ENCODE results near the gene FUCA1. TPM values are rescaled to one million over a fixed set of nuclear protein-coding genes. Genes with fewer than 3 reads are reported as not detected.

FUCA1 gene
- total and polyA plus RNA-seq, 5 experiments from 2014 or later, result 8.1 to 18.4 (median 13.8) TPM

DNA sequence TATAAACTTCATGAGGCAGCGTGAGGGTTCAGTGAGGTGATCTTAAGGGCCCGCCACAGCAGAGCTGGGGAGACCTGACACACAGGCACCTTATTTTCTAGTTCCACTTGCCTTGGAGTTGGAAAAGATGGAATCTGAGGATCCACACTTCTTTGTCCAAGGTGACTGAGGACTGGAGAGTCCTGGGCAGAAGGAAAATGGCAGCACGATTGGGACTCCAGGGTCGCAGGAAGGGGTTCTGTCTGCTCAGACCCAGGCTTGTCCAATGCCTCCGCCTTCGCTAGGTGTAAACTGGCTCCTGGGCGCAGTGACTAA, 68.9 kb downstream of the FUCA1 start:
- no peak for DNase-seq
- no peaks in the 10 kb centered on the region for H3K9me3 Mint-ChIP-seq
- peak overlapping the region in 4 of 10 donors; percentile 58 to 92 (median 75) for H3K27ac Mint-ChIP-seq
- H3K4me3 Mint-ChIP-seq, result peak overlapping the region; percentile 26 to 97 (median 90)
- no peak for ATAC-seq
- peaks cover 0 to 23% (median 0%) of the 10 kb centered on the region in 3 donors for H3K36me3 Mint-ChIP-seq
- peaks cover 0 to 1% (median 0%) of the 10 kb centered on the region in 5 donors for H3K27me3 Mint-ChIP-seq
- H3K4me1 Mint-ChIP-seq, result peaks cover 3 to 22% (median 15%) of the 10 kb centered on the region in 4 donors
- POLR2A ChIA-PET, result interaction anchor here (3.9 to 8.3 kb wide), 3 partner anchors 9 to 25 kb away, joined by 29 to 64 read pairs (median 42); partner anchors contain the start of genes HMGCL, LYPLA2 and PITHD1

DNA sequence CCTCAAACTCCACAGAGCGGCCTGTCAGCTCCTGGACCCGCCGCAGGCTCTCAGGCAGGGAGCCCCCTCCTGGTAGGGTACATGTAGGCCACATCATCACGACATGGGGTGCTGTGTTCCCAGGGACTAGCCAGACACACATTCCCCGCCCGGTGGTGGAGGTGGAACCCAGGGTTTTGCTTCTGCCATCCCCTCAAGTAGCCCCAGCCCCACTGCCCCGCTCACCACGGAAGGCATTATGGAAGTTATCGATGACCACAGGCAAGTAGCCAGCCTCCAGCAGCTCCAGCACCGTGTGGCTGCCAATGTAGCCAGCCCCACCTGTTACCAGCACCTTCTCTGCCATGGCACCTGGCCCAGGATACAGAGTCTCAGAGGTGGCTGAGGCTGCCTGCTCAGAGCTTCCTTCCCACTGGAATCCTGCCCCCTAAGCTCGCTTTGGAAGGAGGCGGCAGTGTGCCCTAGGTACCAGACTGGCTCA, 69.4 kb downstream of the FUCA1 start:
- H3K4me1 Mint-ChIP-seq, result peaks cover 3 to 22% (median 16%) of the 10 kb centered on the region in 4 donors
- H3K4me3 Mint-ChIP-seq, result peak overlapping the region in 8 of 10 donors; percentile 26 to 97 (median 88)
- H3K36me3 Mint-ChIP-seq, result peaks cover 0 to 19% (median 0%) of the 10 kb centered on the region in 3 donors
- peak overlapping the region in 4 of 10 donors; percentile 20 to 65 (median 52) for H3K27ac Mint-ChIP-seq
- no peaks in the 10 kb centered on the region for H3K9me3 Mint-ChIP-seq
- POLR2A ChIA-PET, result interaction anchor here (0.7 to 8.3 kb wide), 4 partner anchors 8 to 178 kb away, joined by 3 to 64 read pairs (median 36); partner anchors contain the start of genes HMGCL, LYPLA2 and PITHD1
- DNase-seq (no peak), ATAC-seq (no peak)
- H3K27me3 Mint-ChIP-seq, result peaks cover 0 to 1% (median 0%) of the 10 kb centered on the region in 5 donors

DNA sequence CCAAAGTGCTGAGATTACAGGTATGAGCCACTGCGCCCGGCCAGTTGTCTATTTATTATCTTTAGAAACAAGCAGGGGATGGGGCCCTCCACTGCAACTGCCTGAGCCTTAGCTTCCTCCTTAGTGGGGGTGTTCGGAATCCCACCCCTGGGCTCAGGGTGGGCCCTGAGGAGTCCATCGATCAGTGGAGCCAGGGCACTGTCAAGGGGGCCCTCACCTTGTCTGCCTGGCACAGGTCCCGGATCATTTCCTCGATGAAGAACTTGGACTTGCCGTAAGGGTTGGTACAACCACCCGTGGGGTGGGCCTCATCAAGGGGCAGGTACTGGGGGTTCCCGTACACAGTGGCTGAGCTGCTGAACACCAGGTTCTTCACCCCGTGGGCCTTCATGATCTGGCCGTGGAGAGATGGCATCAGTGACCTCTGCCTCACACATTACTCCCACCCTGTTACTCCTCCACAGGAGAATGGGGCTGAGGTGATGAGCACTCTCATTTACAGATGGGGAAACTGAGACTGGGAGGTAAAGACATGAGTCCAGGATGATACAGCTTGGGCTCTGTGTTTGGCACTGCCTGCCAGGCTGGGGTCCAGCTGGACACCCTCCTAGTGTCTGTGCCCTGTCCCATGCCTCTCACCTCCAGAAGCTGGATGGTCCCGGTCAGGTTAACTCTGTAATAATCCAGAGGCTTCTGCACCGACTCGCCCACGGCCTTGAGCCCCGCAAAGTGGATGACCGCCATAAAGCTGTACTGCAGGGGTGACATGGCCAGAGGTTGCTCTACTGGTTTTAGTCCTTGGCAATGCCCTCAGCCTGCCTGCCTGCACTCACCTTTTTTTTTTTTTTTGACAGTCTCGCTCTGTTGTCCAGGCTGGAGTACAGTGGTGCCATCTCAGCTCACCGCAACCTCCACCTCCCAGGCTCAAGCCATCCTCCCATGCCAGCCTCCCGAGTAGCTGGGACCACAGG, 70.3 kb downstream of the FUCA1 start:
- POLR2A ChIA-PET, result interaction anchor here (0.7 to 8.3 kb wide), 3 partner anchors 7 to 179 kb away, joined by 3 to 64 read pairs (median 42); partner anchors contain the start of genes LYPLA2 and PITHD1
- Mint-ChIP-seq H3K9me3 (no peaks in the 10 kb centered on the region), H3K4me3 (no peak overlapping the region), H3K27ac (peak overlapping the region in 3 of 10 donors; percentile 24 to 34 (median 32)), H3K36me3 (peaks cover 0 to 16% (median 0%) of the 10 kb centered on the region in 3 donors), H3K27me3 (peaks cover 0 to 1% (median 0%) of the 10 kb centered on the region in 5 donors), H3K4me1 (peaks cover 3 to 27% (median 20%) of the 10 kb centered on the region in 4 donors)
- ATAC-seq, result no peak
- no peak for DNase-seq

DNA sequence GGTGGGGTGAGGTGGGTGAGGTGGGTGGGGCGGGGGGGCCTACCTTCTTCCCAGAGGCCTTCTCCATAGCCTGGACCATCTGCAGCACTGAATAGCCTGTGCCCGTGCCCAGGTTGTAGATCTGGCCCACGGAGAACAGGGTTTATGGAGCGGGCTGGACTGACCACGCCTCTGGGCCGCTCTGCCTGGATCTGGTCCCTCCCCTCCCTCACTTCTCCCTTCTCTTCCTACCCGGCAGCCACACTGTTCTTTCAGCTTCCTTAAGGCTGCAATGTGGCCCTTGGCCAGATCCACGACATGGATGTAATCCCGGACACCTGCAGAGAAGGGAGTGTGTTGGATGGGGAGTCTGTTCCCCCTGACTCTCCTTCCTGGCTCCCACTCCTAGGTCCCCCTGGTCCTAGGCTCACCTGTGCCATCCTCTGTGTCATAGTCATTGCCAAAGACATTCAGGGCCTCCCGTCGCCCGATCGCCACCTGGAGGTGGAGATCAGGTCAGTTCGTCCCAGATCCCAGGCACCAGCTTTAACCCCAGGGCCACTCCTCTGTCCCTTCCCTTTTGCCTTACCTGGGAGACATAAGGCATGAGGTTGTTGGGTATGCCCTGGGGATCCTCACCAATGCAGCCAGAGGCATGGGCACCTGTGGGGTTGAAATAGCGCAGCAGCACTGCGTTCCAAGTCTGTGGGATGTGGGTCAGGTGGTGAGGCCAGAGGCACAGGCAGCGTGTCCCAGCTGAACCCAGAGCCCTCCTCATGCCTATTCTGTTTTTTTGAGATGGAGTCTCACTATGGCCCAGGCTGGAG, 71.4 kb downstream of the FUCA1 start:
- Mint-ChIP-seq H3K36me3 (peaks cover 0 to 16% (median 0%) of the 10 kb centered on the region in 3 donors), H3K27me3 (peaks cover 0 to 1% (median 0%) of the 10 kb centered on the region in 5 donors), H3K9me3 (no peaks in the 10 kb centered on the region), H3K4me1 (peaks cover 8 to 34% (median 25%) of the 10 kb centered on the region in 4 donors), H3K4me3 (no peak overlapping the region), H3K27ac (peak overlapping the region in 4 of 10 donors; percentile 2 to 90 (median 50))
- DNase-seq (no peak), ATAC-seq (no peak)
- POLR2A ChIA-PET, result interaction anchor here (8.3 kb wide), 1 partner anchor 17 kb away, joined by 42 read pairs; the partner anchor contains the start of gene PITHD1

DNA sequence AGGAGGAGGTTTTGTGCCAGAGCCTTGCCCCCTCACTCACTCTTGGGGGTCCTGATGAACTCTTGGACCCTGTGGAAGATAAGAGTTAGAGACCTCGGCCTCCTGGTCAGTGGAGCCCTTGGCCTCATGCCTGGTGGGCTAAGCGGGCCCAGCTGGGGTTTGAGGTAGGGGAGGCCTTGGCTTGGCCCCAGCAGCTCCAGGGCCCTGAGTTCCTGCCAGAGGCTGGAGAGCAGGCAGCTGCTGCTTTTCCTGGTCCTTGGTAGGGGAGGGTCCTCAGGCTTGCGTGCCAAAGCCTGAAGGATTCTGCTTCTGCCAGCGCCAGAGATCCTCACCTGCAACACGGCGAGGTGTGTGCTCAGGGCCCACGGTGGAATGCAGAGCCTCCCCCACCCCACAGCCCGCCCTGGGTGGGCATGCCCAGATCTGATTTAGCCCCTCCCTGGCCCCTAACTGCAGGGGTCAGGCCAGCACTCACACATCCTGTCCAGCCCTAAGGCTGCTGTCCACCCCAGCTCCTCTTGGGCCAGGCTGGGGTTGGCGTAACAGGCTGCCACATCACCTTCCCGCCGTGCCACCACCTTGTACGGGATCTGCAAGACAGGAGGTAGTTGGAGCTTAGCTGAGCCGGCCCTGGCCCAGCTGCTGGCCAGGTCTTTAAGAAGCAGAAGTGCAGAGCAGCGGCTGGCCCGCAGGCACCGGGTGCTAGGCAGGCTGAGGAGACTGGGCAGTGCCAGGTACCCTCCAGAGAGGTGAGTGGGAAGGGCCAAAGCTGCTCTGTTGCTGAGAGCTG, 72.2 kb downstream of the FUCA1 start:
- POLR2A ChIA-PET, result interaction anchor here (8.3 kb wide), 1 partner anchor 17 kb away, joined by 42 read pairs; the partner anchor contains the start of gene PITHD1
- Mint-ChIP-seq H3K36me3 (peaks cover 0 to 16% (median 0%) of the 10 kb centered on the region in 3 donors), H3K27ac (peak overlapping the region in 1 of 10 donors; percentile 20), H3K4me1 (peaks cover 14 to 36% (median 28%) of the 10 kb centered on the region in 4 donors), H3K9me3 (no peaks in the 10 kb centered on the region), H3K4me3 (no peak overlapping the region), H3K27me3 (peaks cover 0 to 1% (median 0%) of the 10 kb centered on the region in 5 donors)
- ATAC-seq, result no peak
- DNase-seq, result no peak

Other genes starting within 250 kb of the FUCA1 start
- gene RPL11, start 176.5 kb downstream of the FUCA1 start, total RNA-seq, result 1,000 to 10,000 TPM; 2,047 to 2,067 TPM
- 1,000 to 10,000 TPM; 1,566 to 1,847 (median 1,638) TPM for gene RPL11, start 176.5 kb downstream of the FUCA1 start, polyA plus RNA-seq
- gene ELOA, start 124.8 kb downstream of the FUCA1 start, total RNA-seq, result 10 to 100 TPM; 27.0 to 27.6 TPM
- 10 to 100 TPM; 17.0 to 26.4 (median 19.1) TPM for gene ELOA, start 124.8 kb downstream of the FUCA1 start, polyA plus RNA-seq
- 10 to 100 TPM; 79.1 to 86.6 TPM for gene PITHD1, start 89.9 kb downstream of the FUCA1 start, total RNA-seq
- gene PITHD1, start 89.9 kb downstream of the FUCA1 start, polyA plus RNA-seq, result 10 to 100 TPM; 68.1 to 80.6 (median 74.3) TPM
- gene LYPLA2, start 77.1 kb downstream of the FUCA1 start, total RNA-seq, result 10 to 100 TPM; 52.9 to 62.5 TPM
- gene LYPLA2, start 77.1 kb downstream of the FUCA1 start, polyA plus RNA-seq, result 100 to 1,000 TPM in 2 of 3 donors, 10 to 100 TPM in 1; 90.3 to 104 (median 101) TPM
- gene GALE, start 67.5 kb downstream of the FUCA1 start, total RNA-seq, result 1 to 10 TPM; 8.4 to 8.7 TPM
- gene GALE, start 67.5 kb downstream of the FUCA1 start, polyA plus RNA-seq, result 10 to 100 TPM in 2 of 3 donors, 1 to 10 TPM in 1; 8.0 to 12.7 (median 12.3) TPM
- gene HMGCL, start 42.9 kb downstream of the FUCA1 start, total RNA-seq, result 10 to 100 TPM; 32.0 to 37.7 TPM
- 10 to 100 TPM; 25.9 to 37.9 (median 34.3) TPM for gene HMGCL, start 42.9 kb downstream of the FUCA1 start, polyA plus RNA-seq
- 1 to 10 TPM in 1 of 2 experiments, under 1 TPM in 1; 0.99 to 1.1 TPM for gene CNR2, start 45.1 kb upstream of the FUCA1 start, total RNA-seq
- 1 to 10 TPM in 1 of 3 donors, under 1 TPM in 2; 0.05 to 3.2 (median 0.57) TPM for gene CNR2, start 45.1 kb upstream of the FUCA1 start, polyA plus RNA-seq
- 100 to 1,000 TPM; 179 to 182 TPM for gene PNRC2, start 91.5 kb upstream of the FUCA1 start, total RNA-seq
- gene PNRC2, start 91.5 kb upstream of the FUCA1 start, polyA plus RNA-seq, result 100 to 1,000 TPM; 117 to 139 (median 121) TPM
- gene SRSF10, start 112.0 kb upstream of the FUCA1 start, total RNA-seq, result 100 to 1,000 TPM; 207 to 219 TPM
- gene SRSF10, start 112.0 kb upstream of the FUCA1 start, polyA plus RNA-seq, result 100 to 1,000 TPM in 2 of 3 donors, 10 to 100 TPM in 1; 98.6 to 125 (median 104) TPM
- gene MYOM3, start 243.8 kb upstream of the FUCA1 start, total RNA-seq, result not detected
- not detected for gene MYOM3, start 243.8 kb upstream of the FUCA1 start, polyA plus RNA-seq

Measured in naive thymus-derived CD8-positive, alpha-beta T cell (primary cell).